WTC11 (cell line): Measurements from ENCODE around the gene RBP5. TPM values are rescaled to one million over a fixed set of nuclear protein-coding genes. Genes with fewer than 3 reads are reported as not detected.
"Not testable (repeated sequence)": the region's sequence is repeated elsewhere in the genome, so short reads cannot be mapped to it uniquely, and the experiment has no call there.

Source experiments
- ATAC-seq: fragments of 200-7000 bp; cut with Tn5 transposase; 2 replicates; pipeline ENCODE4 v1.10.0; 2021; ENCODE audit warnings: mild to moderate bottlenecking, moderate library complexity
- CTCF ChIA-PET: fragments of 300-600 bp; sonication (Branson Sonifier 250); formaldehyde crosslinking; loops from one replicate; lab custom pipeline; 2021; ENCODE audit warnings: antibody characterized with exemption; lab: Charles Lee
- POLR2A ChIA-PET: fragments of 350-600 bp; sonication (Branson Sonifier 250); formaldehyde crosslinking; loops from one replicate; lab custom pipeline; 2021; ENCODE audit warnings: antibody characterized with exemption; lab: Charles Lee
- DNase-seq: peaks from one replicate; pipeline ENCODE4 v3.0.0; 2021; ENCODE audit warnings: low spot score
- H3K27ac Mint-ChIP-seq: 2 replicates; pipeline ENCODE4 v1.8.0; 2021; ENCODE audit warnings: mixed read lengths
- H3K27me3 Mint-ChIP-seq: 2 replicates; pipeline ENCODE4 v1.8.0; 2021; ENCODE audit warnings: low read depth, mild to moderate bottlenecking, moderate library complexity, mixed read lengths
- H3K36me3 Mint-ChIP-seq: 2 replicates; pipeline ENCODE4 v1.8.0; 2021; ENCODE audit warnings: mixed read lengths
- H3K4me1 Mint-ChIP-seq: 2 replicates; pipeline ENCODE4 v1.8.0; 2022; ENCODE audit warnings: mixed read lengths
- H3K4me3 Mint-ChIP-seq: 2 replicates; pipeline ENCODE4 v1.8.0; 2021; ENCODE audit warnings: mild to moderate bottlenecking, moderate library complexity, mixed read lengths
- H3K9me3 Mint-ChIP-seq: 2 replicates; pipeline ENCODE4 v1.8.0; 2021; ENCODE audit warnings: mixed read lengths
- ATF2 ChIP-seq: sonication (generic); formaldehyde crosslinking; IDR thresholded peaks from 2 replicates; pipeline ENCODE4 v1.8.1; 2022; ENCODE audit warnings: low read depth, missing genetic modification reagents, borderline replicate concordance
- ELF4 ChIP-seq: sonication (generic); formaldehyde crosslinking; IDR thresholded peaks from 2 replicates; pipeline ENCODE4 v1.8.1; 2022; ENCODE audit warnings: low read depth, mild to moderate bottlenecking, moderate library complexity, missing genetic modification reagents
- GABPB1 ChIP-seq: sonication (generic); formaldehyde crosslinking; IDR thresholded peaks from 2 replicates; pipeline ENCODE4 v1.8.1; 2023; ENCODE audit warnings: mild to moderate bottlenecking, missing genetic modification reagents
- MLX ChIP-seq: sonication (generic); formaldehyde crosslinking; IDR thresholded peaks from 2 replicates; pipeline ENCODE4 v1.8.1; 2023; ENCODE audit warnings: mild to moderate bottlenecking, missing genetic modification reagents, moderate library complexity
- NR1H2 ChIP-seq: sonication (generic); formaldehyde crosslinking; IDR thresholded peaks from 2 replicates; pipeline ENCODE4 v1.9.0; 2021; ENCODE audit warnings: mild to moderate bottlenecking, moderate library complexity, missing genetic modification reagents
- NR2C2 ChIP-seq: sonication (generic); formaldehyde crosslinking; IDR thresholded peaks from 2 replicates; pipeline ENCODE4 v1.8.0; 2022; ENCODE audit warnings: mild to moderate bottlenecking, missing genetic modification reagents
- RELA ChIP-seq: sonication (generic); formaldehyde crosslinking; IDR thresholded peaks from 2 replicates; pipeline ENCODE4 v1.8.1; 2022; ENCODE audit warnings: missing genetic modification reagents, mild to moderate bottlenecking, borderline replicate concordance
- SMAD4 ChIP-seq: sonication (generic); formaldehyde crosslinking; IDR thresholded peaks from 2 replicates; pipeline ENCODE4 v1.8.0; 2022; ENCODE audit warnings: mild to moderate bottlenecking, missing genetic modification reagents
- ZNF121 ChIP-seq: sonication (generic); formaldehyde crosslinking; IDR thresholded peaks from 2 replicates; pipeline ENCODE4 v1.8.0; 2023; ENCODE audit warnings: missing genetic modification reagents
- ZNF281 ChIP-seq: sonication (generic); formaldehyde crosslinking; IDR thresholded peaks from 2 replicates; pipeline ENCODE4 v1.8.0; 2023; ENCODE audit warnings: mild to moderate bottlenecking, missing genetic modification reagents
- ZNF512 ChIP-seq: sonication (generic); formaldehyde crosslinking; IDR thresholded peaks from 2 replicates; pipeline ENCODE4 v1.8.1; 2022; ENCODE audit warnings: missing genetic modification reagents, borderline replicate concordance
- ZNF671 ChIP-seq: fragments of 250-450 bp; sonication (Bioruptor Pico); IDR thresholded peaks from 2 replicates; pipeline ENCODE4 v1.8.0; 2021; ENCODE audit warnings: mild to moderate bottlenecking
- total RNA-seq: library from RNA; stranded (reverse); gene quantifications from 3 replicates; pipeline ENCODE4 v1.2.3, GENCODE V29; 2021
- TF ChIP-seq, protein P1 (sequence below): sonication (generic); formaldehyde crosslinking; IDR thresholded peaks from 2 replicates; pipeline ENCODE4 v1.8.1; 2023; ENCODE audit warnings: mild to moderate bottlenecking, missing genetic modification reagents, moderate library complexity
- TF ChIP-seq, protein P2 (sequence below): fragments of 250-450 bp; sonication (Bioruptor Pico); IDR thresholded peaks from 2 replicates; pipeline ENCODE4 v1.9.0; 2021; ENCODE audit warnings: mild to moderate bottlenecking, borderline replicate concordance
- TF ChIP-seq, protein P3 (sequence below): sonication (generic); formaldehyde crosslinking; IDR thresholded peaks from 2 replicates; pipeline ENCODE4 v1.8.0; 2022; ENCODE audit warnings: mild to moderate bottlenecking, missing genetic modification reagents

RBP5 gene
- total RNA-seq, 1 experiment from 2014 or later, result 4.1 TPM

DNA sequence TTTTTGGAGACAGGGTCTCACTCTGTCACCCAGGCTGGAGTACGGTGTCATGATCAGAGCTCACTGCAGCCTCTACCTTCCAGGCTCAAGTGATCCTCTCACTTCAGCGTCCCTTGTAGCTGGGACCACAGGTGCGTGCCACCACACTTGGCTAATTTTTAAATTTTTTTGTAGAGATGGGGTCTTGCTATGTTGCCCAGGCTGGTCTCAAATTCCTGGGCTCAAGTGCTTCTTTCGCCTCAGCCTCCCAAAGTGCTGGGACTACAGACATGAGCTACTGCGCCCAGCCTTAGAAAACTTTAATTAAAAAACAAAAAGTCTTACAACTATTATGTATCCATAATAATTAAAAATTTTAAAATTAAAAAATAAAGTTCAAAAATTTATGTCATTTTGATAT is 21.5 kb downstream of the RBP5 start:
- not testable (repeated sequence) for ATAC-seq, H3K4me3 Mint-ChIP-seq, DNase-seq, H3K27ac Mint-ChIP-seq, H3K27me3 Mint-ChIP-seq, H3K4me1 Mint-ChIP-seq
- peak; percentile 87; the same call in 1 of the 2 replicates for TF ChIP-seq ZNF121 (CRISPR knock-in tag)
- peaks cover 12% of the 10 kb centered on the region for H3K9me3 Mint-ChIP-seq
- CTCF ChIA-PET, result interaction anchor here (0.5 to 3.6 kb wide), 14 partner anchors 14 to 255 kb away, joined by 3 to 63 read pairs (median 7); partner anchors contain the start of genes C12orf57, C1R, C1S and LPCAT3
- H3K36me3 Mint-ChIP-seq, result peaks cover 18% of the 10 kb centered on the region
- POLR2A ChIA-PET, result interaction anchor here (2.5 kb wide), 1 partner anchor 163 kb away, joined by 19 read pairs; the partner anchor contains the start of genes C12orf57 and RNU7-1

DNA sequence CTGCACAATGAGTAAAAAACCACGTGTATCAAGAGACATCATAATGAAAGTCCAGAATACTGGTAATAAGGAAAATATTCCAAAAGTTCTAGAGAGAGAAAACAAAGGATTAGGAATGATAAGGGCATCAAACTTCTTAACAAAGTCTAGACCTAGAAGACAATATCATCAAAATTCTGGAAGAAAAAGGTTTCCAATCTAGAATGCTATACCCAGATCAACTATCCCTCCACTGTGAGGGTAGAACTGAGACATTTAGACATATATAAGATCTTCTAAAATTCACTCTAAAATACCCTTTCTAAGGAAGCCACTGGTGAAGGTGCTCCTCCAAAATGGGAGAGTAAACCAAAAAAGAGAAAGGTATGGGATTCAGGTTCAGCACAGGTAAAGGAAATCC is 22.6 kb downstream of the RBP5 start:
- peaks cover 18% of the 10 kb centered on the region for H3K36me3 Mint-ChIP-seq
- no peak overlapping the region for H3K27ac Mint-ChIP-seq
- no peak for DNase-seq
- H3K9me3 Mint-ChIP-seq, result peaks cover 12% of the 10 kb centered on the region
- no peak overlapping the region for H3K4me3 Mint-ChIP-seq
- TF ChIP-seq GABPB1 (CRISPR knock-in tag) (no peak), ATF2 (CRISPR knock-in tag) (no peak), RELA (CRISPR knock-in tag) (no peak), SMAD4 (no peak), ZNF512 (CRISPR knock-in tag) (no peak), ELF4 (CRISPR knock-in tag) (no peak)
- TF ChIP-seq, protein P1, sequence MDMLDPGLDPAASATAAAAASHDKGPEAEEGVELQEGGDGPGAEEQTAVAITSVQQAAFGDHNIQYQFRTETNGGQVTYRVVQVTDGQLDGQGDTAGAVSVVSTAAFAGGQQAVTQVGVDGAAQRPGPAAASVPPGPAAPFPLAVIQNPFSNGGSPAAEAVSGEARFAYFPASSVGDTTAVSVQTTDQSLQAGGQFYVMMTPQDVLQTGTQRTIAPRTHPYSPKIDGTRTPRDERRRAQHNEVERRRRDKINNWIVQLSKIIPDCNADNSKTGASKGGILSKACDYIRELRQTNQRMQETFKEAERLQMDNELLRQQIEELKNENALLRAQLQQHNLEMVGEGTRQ, result no peak
- TF ChIP-seq, protein P2, sequence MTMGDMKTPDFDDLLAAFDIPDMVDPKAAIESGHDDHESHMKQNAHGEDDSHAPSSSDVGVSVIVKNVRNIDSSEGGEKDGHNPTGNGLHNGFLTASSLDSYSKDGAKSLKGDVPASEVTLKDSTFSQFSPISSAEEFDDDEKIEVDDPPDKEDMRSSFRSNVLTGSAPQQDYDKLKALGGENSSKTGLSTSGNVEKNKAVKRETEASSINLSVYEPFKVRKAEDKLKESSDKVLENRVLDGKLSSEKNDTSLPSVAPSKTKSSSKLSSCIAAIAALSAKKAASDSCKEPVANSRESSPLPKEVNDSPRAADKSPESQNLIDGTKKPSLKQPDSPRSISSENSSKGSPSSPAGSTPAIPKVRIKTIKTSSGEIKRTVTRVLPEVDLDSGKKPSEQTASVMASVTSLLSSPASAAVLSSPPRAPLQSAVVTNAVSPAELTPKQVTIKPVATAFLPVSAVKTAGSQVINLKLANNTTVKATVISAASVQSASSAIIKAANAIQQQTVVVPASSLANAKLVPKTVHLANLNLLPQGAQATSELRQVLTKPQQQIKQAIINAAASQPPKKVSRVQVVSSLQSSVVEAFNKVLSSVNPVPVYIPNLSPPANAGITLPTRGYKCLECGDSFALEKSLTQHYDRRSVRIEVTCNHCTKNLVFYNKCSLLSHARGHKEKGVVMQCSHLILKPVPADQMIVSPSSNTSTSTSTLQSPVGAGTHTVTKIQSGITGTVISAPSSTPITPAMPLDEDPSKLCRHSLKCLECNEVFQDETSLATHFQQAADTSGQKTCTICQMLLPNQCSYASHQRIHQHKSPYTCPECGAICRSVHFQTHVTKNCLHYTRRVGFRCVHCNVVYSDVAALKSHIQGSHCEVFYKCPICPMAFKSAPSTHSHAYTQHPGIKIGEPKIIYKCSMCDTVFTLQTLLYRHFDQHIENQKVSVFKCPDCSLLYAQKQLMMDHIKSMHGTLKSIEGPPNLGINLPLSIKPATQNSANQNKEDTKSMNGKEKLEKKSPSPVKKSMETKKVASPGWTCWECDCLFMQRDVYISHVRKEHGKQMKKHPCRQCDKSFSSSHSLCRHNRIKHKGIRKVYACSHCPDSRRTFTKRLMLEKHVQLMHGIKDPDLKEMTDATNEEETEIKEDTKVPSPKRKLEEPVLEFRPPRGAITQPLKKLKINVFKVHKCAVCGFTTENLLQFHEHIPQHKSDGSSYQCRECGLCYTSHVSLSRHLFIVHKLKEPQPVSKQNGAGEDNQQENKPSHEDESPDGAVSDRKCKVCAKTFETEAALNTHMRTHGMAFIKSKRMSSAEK, result no peak
- TF ChIP-seq, protein P3, sequence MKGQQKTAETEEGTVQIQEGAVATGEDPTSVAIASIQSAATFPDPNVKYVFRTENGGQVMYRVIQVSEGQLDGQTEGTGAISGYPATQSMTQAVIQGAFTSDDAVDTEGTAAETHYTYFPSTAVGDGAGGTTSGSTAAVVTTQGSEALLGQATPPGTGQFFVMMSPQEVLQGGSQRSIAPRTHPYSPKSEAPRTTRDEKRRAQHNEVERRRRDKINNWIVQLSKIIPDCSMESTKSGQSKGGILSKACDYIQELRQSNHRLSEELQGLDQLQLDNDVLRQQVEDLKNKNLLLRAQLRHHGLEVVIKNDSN (CRISPR knock-in tag), result no peak
- peaks cover 8% of the 10 kb centered on the region for H3K4me1 Mint-ChIP-seq
- ChIA-PET CTCF (interaction anchor here (0.8 kb wide), 1 partner anchor 61 kb away, joined by 3 read pairs; no protein-coding TSS in a partner anchor), POLR2A (no interaction called here)
- no peak for ATAC-seq
- H3K27me3 Mint-ChIP-seq, result no peaks in the 10 kb centered on the region

- Mint-ChIP-seq H3K4me1 (peaks cover 6% of the 10 kb centered on the region), H3K27me3 (no peaks in the 10 kb centered on the region), H3K9me3 (peaks cover 12% of the 10 kb centered on the region), H3K4me3 (no peak overlapping the region), H3K36me3 (peaks cover 22% of the 10 kb centered on the region), H3K27ac (no peak overlapping the region)
- CTCF ChIA-PET, result interaction anchor here (1.2 kb wide), 1 partner anchor 9 kb away, joined by 5 read pairs; no protein-coding TSS in a partner anchor
- DNase-seq, result no peak
- POLR2A ChIA-PET, result interaction anchor here (0.6 kb wide), 1 partner anchor 524 kb away, joined by 3 read pairs; no protein-coding TSS in a partner anchor
- ATAC-seq, result no peak
- no peak for TF ChIP-seq NR2C2 (CRISPR knock-in tag)
- no peak for TF ChIP-seq ZNF512 (CRISPR knock-in tag)
- no peak for TF ChIP-seq ZNF671 (CRISPR knock-in tag)
- TF ChIP-seq MLX (CRISPR knock-in tag), result no peak
- TF ChIP-seq ZNF281 (CRISPR knock-in tag), result no peak
- TF ChIP-seq GABPB1 (CRISPR knock-in tag), result no peak
- TF ChIP-seq NR1H2 (CRISPR knock-in tag), result no peak
Measured at GRCh38 chr12:7103837-7104584, 24.7 kb downstream of the RBP5 start.
